Measurements from ENCODE around the gene PRRT1. TPM values are rescaled to one million over a fixed set of nuclear protein-coding genes. Genes with fewer than 3 reads are reported as not detected.

PRRT1 gene
- polyA plus RNA-seq, 5 donors: 0.79 to 2.2 (median 1.1) TPM

Other genes with a start within 250 kb of the PRRT1 start
- gene ZBTB12, start 249.9 kb downstream of the PRRT1 start, polyA plus RNA-seq (ENCODE audit: insufficient read depth in 1 of 5, insufficient read length in 5 of 5, low replicate concordance in 1 of 5): 10 to 100 TPM; 17.0 to 24.5 (median 21.3) TPM
- 1 to 10 TPM; 3.6 to 7.4 (median 6.0) TPM for gene C2, start 224.2 kb downstream of the PRRT1 start, polyA plus RNA-seq (ENCODE audit: insufficient read depth in 1 of 5, insufficient read length in 5 of 5, low replicate concordance in 1 of 5)
- 1 to 10 TPM; 2.1 to 8.6 (median 4.3) TPM for gene CFB, start 205.8 kb downstream of the PRRT1 start, polyA plus RNA-seq (ENCODE audit: insufficient read depth in 1 of 5, insufficient read length in 5 of 5, low replicate concordance in 1 of 5)
- gene NELFE, start 193.0 kb downstream of the PRRT1 start, polyA plus RNA-seq (ENCODE audit: insufficient read depth in 1 of 5, insufficient read length in 5 of 5, low replicate concordance in 1 of 5): 10 to 100 TPM; 76.5 to 93.4 (median 81.9) TPM
- gene SKIC2, start 192.8 kb downstream of the PRRT1 start, polyA plus RNA-seq (ENCODE audit: insufficient read depth in 1 of 5, insufficient read length in 5 of 5, low replicate concordance in 1 of 5): 10 to 100 TPM; 32.1 to 43.2 (median 41.7) TPM
- gene DXO, start 179.8 kb downstream of the PRRT1 start, polyA plus RNA-seq (ENCODE audit: insufficient read depth in 1 of 5, insufficient read length in 5 of 5, low replicate concordance in 1 of 5): 10 to 100 TPM; 22.7 to 31.8 (median 27.5) TPM
- 10 to 100 TPM in 1 of 5 donors, 1 to 10 TPM in 4; 4.6 to 17.8 (median 7.6) TPM for gene C4A, start 169.9 kb downstream of the PRRT1 start, polyA plus RNA-seq (ENCODE audit: insufficient read depth in 1 of 5, insufficient read length in 5 of 5, low replicate concordance in 1 of 5)
- 10 to 100 TPM in 2 of 5 donors, 1 to 10 TPM in 3; 6.0 to 20.5 (median 8.7) TPM for gene C4B, start 137.1 kb downstream of the PRRT1 start, polyA plus RNA-seq (ENCODE audit: insufficient read depth in 1 of 5, insufficient read length in 5 of 5, low replicate concordance in 1 of 5)
- 1 to 10 TPM in 1 of 5 donors, under 1 TPM in 4; 0.26 to 1.2 (median 0.87) TPM for gene CYP21A2, start 113.5 kb downstream of the PRRT1 start, polyA plus RNA-seq (ENCODE audit: insufficient read depth in 1 of 5, insufficient read length in 5 of 5, low replicate concordance in 1 of 5)
- gene TNXB, start 42.6 kb downstream of the PRRT1 start, polyA plus RNA-seq (ENCODE audit: insufficient read depth in 1 of 5, insufficient read length in 5 of 5, low replicate concordance in 1 of 5): 10 to 100 TPM in 4 of 5 donors, 1 to 10 TPM in 1; 9.0 to 24.8 (median 11.6) TPM
- 10 to 100 TPM; 88.5 to 98.9 (median 91.0) TPM for gene ATF6B, start 23.7 kb downstream of the PRRT1 start, polyA plus RNA-seq (ENCODE audit: insufficient read depth in 1 of 5, insufficient read length in 5 of 5, low replicate concordance in 1 of 5)
- 1 to 10 TPM; 6.1 to 8.5 (median 6.2) TPM for gene FKBPL, start 21.7 kb downstream of the PRRT1 start, polyA plus RNA-seq (ENCODE audit: insufficient read depth in 1 of 5, insufficient read length in 5 of 5, low replicate concordance in 1 of 5)
- gene PPT2, start 2.2 kb upstream of the PRRT1 start, polyA plus RNA-seq (ENCODE audit: insufficient read depth in 1 of 5, insufficient read length in 5 of 5, low replicate concordance in 1 of 5): 10 to 100 TPM; 24.9 to 37.8 (median 26.7) TPM
- 10 to 100 TPM; 23.6 to 33.7 (median 26.2) TPM for gene EGFL8, start 12.7 kb upstream of the PRRT1 start, polyA plus RNA-seq (ENCODE audit: insufficient read depth in 1 of 5, insufficient read length in 5 of 5, low replicate concordance in 1 of 5)
- 10 to 100 TPM; 65.1 to 83.4 (median 71.7) TPM for gene AGPAT1, start 24.1 kb upstream of the PRRT1 start, polyA plus RNA-seq (ENCODE audit: insufficient read depth in 1 of 5, insufficient read length in 5 of 5, low replicate concordance in 1 of 5)
- gene RNF5, start 26.5 kb upstream of the PRRT1 start, polyA plus RNA-seq (ENCODE audit: insufficient read depth in 1 of 5, insufficient read length in 5 of 5, low replicate concordance in 1 of 5): 10 to 100 TPM; 69.6 to 81.7 (median 75.8) TPM
- 100 to 1,000 TPM in 1 of 5 donors, 10 to 100 TPM in 4; 67.3 to 112 (median 80.4) TPM for gene AGER, start 32.3 kb upstream of the PRRT1 start, polyA plus RNA-seq (ENCODE audit: insufficient read depth in 1 of 5, insufficient read length in 5 of 5, low replicate concordance in 1 of 5)
- gene PBX2, start 38.3 kb upstream of the PRRT1 start, polyA plus RNA-seq (ENCODE audit: insufficient read depth in 1 of 5, insufficient read length in 5 of 5, low replicate concordance in 1 of 5): 100 to 1,000 TPM; 158 to 182 (median 162) TPM
- gene GPSM3, start 40.7 kb upstream of the PRRT1 start, polyA plus RNA-seq (ENCODE audit: insufficient read depth in 1 of 5, insufficient read length in 5 of 5, low replicate concordance in 1 of 5): 10 to 100 TPM; 16.1 to 20.8 (median 18.1) TPM
- gene NOTCH4, start 72.1 kb upstream of the PRRT1 start, polyA plus RNA-seq (ENCODE audit: insufficient read depth in 1 of 5, insufficient read length in 5 of 5, low replicate concordance in 1 of 5): 10 to 100 TPM; 35.5 to 56.8 (median 46.9) TPM
- gene TSBP1, start 220.0 kb upstream of the PRRT1 start, polyA plus RNA-seq (ENCODE audit: insufficient read depth in 1 of 5, insufficient read length in 5 of 5, low replicate concordance in 1 of 5): under 1 TPM in 4 of 5 donors, not detected in 1; 0.15 to 0.49 (median 0.42) TPM

Data from right lung (tissue), 5 donors.